ENCODE measurements around the gene KCNAB2. TPM values are rescaled to one million over a fixed set of nuclear protein-coding genes. Genes with fewer than 3 reads are reported as not detected.

Gene KCNAB2
- total RNA-seq, 1 experiment from 2014 or later: 11.0 TPM

DNA sequence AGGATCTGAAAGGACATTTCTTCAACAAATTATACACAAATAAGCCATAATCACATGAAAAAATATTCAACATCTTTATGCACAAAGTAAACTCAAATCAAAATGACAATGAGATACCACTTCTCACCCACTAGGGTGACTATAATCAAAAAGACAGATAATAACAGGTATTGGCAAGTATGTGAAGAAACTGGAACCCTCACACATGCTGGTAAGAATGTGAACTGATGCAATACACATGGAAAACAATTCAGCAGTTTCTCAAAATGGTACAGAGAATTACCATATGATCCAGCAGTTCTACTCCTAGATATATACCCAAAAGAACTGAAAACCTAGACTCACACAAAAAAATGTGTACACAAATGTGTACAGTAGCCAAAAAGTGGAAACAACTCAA, 71.9 kb downstream of the KCNAB2 start:
- DNase-seq: no peak
- H3K4me3 ChIP-seq (ENCODE audit: low read depth, low read length): no peak overlapping the region
- BruUV-seq (replicated peaks): no TSS peak
- no peaks in the 10 kb centered on the region for H3K4me1 ChIP-seq
- H3K9me3 ChIP-seq: no peaks in the 10 kb centered on the region
- H3K36me3 ChIP-seq (ENCODE audit: control insufficient read depth, insufficient read depth, low read length): no peaks in the 10 kb centered on the region
- intact Hi-C loops (cut with micrococcal nuclease; ENCODE audit: unreplicated experiment): no loop called here
- TF ChIP-seq, protein P1, sequence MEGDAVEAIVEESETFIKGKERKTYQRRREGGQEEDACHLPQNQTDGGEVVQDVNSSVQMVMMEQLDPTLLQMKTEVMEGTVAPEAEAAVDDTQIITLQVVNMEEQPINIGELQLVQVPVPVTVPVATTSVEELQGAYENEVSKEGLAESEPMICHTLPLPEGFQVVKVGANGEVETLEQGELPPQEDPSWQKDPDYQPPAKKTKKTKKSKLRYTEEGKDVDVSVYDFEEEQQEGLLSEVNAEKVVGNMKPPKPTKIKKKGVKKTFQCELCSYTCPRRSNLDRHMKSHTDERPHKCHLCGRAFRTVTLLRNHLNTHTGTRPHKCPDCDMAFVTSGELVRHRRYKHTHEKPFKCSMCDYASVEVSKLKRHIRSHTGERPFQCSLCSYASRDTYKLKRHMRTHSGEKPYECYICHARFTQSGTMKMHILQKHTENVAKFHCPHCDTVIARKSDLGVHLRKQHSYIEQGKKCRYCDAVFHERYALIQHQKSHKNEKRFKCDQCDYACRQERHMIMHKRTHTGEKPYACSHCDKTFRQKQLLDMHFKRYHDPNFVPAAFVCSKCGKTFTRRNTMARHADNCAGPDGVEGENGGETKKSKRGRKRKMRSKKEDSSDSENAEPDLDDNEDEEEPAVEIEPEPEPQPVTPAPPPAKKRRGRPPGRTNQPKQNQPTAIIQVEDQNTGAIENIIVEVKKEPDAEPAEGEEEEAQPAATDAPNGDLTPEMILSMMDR (IDR thresholded peaks at IDR 0.05; ENCODE audit: insufficient read depth in 1 of 2, low read depth in 1 of 2, low read length in 1 of 2, severe bottlenecking in 1 of 2, unreplicated experiment in 1 of 2): no peak
- CTCF ChIA-PET: no interaction called here
- Mint-ChIP-seq H3K4me1 (ENCODE audit: low read depth, unreplicated experiment) (no peaks in the 10 kb centered on the region), H3K27ac (ENCODE audit: unreplicated experiment) (no peak overlapping the region), H3K27me3 (ENCODE audit: insufficient read depth, unreplicated experiment) (peaks cover 5% of the 10 kb centered on the region), H3K4me3 (ENCODE audit: unreplicated experiment) (no peak overlapping the region), H3K36me3 (ENCODE audit: insufficient read depth, unreplicated experiment) (no peaks in the 10 kb centered on the region), H3K9me3 (ENCODE audit: unreplicated experiment) (peaks cover 13% of the 10 kb centered on the region)
- no peaks in the 10 kb centered on the region for H3K27me3 ChIP-seq (replicated peaks; ENCODE audit: control insufficient read depth, insufficient read depth, low read length)
- POLR2A ChIA-PET: no interaction called here

DNA sequence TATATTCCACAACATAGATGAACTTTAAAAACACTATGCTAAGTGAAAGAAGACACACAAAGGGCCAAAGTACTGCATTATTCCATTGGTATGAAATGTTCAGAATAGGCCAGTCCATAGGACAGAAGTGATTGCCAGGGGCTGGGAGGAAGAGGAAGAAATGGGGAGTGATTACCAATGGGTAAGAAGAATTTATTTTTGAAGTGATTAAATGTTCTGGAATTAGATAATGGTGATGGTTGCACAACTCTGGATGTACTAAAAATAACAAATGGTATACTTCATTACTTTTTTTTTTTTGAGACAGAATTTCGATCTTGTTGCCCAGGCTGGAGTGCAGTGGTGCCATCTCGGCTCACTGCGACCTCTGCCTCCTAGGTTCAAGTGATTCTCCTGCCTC, 72.7 kb downstream of the KCNAB2 start:
- H3K9me3 ChIP-seq: no peaks in the 10 kb centered on the region
- CTCF ChIA-PET: no interaction called here
- TF ChIP-seq, protein P1 (IDR thresholded peaks at IDR 0.05; ENCODE audit: insufficient read depth in 1 of 2, low read depth in 1 of 2, low read length in 1 of 2, severe bottlenecking in 1 of 2, unreplicated experiment in 1 of 2): no peak
- Mint-ChIP-seq H3K4me1 (ENCODE audit: low read depth, unreplicated experiment) (no peaks in the 10 kb centered on the region), H3K27ac (ENCODE audit: unreplicated experiment) (no peak overlapping the region), H3K4me3 (ENCODE audit: unreplicated experiment) (no peak overlapping the region), H3K36me3 (ENCODE audit: insufficient read depth, unreplicated experiment) (no peaks in the 10 kb centered on the region), H3K27me3 (ENCODE audit: insufficient read depth, unreplicated experiment) (peaks cover 1% of the 10 kb centered on the region), H3K9me3 (ENCODE audit: unreplicated experiment) (peaks cover 13% of the 10 kb centered on the region)
- H3K4me1 ChIP-seq: no peaks in the 10 kb centered on the region
- DNase-seq: no peak
- H3K36me3 ChIP-seq (ENCODE audit: control insufficient read depth, insufficient read depth, low read length): no peaks in the 10 kb centered on the region
- no TSS peak for BruUV-seq (replicated peaks)
- H3K27me3 ChIP-seq (replicated peaks; ENCODE audit: control insufficient read depth, insufficient read depth, low read length): no peaks in the 10 kb centered on the region
- intact Hi-C loops (cut with micrococcal nuclease; ENCODE audit: unreplicated experiment): no loop called here
- H3K4me3 ChIP-seq (ENCODE audit: low read depth, low read length): no peak overlapping the region
- POLR2A ChIA-PET: no interaction called here

DNA sequence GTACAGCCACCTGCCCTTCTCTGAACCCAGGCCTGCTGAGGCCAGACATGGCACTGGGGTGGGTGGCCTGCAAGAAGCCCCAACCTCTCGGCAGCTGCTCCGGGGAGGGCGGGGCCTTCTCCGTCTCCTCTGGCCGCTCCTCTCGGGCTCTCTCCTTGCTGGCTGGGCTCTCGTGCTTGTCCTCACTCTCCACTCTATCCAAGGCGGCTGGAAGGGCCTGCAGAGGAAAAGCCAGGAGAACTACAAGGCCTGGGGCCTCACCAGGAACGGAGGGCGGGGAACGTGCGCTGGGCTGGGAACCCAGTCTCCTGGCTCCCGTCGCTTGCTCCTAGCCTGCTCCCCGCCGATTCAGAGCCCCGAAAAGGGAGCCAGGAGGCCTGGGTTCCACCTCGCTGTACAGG, 75.3 kb downstream of the KCNAB2 start:
- no peaks in the 10 kb centered on the region for H3K27me3 ChIP-seq (replicated peaks; ENCODE audit: control insufficient read depth, insufficient read depth, low read length)
- CTCF ChIA-PET: no interaction called here
- BruUV-seq (replicated peaks): no TSS peak
- H3K4me3 ChIP-seq (ENCODE audit: low read depth, low read length): no peak overlapping the region
- no peaks in the 10 kb centered on the region for H3K9me3 ChIP-seq
- H3K36me3 ChIP-seq (ENCODE audit: control insufficient read depth, insufficient read depth, low read length): no peaks in the 10 kb centered on the region
- Mint-ChIP-seq H3K36me3 (ENCODE audit: insufficient read depth, unreplicated experiment) (no peaks in the 10 kb centered on the region), H3K27me3 (ENCODE audit: insufficient read depth, unreplicated experiment) (no peaks in the 10 kb centered on the region), H3K27ac (ENCODE audit: unreplicated experiment) (no peak overlapping the region), H3K4me3 (ENCODE audit: unreplicated experiment) (no peak overlapping the region), H3K9me3 (ENCODE audit: unreplicated experiment) (peaks cover 13% of the 10 kb centered on the region), H3K4me1 (ENCODE audit: low read depth, unreplicated experiment) (no peaks in the 10 kb centered on the region)
- DNase-seq: no peak
- POLR2A ChIA-PET: no interaction called here
- H3K4me1 ChIP-seq: no peaks in the 10 kb centered on the region
- TF ChIP-seq, protein P1 (IDR thresholded peaks at IDR 0.05; ENCODE audit: insufficient read depth in 1 of 2, low read depth in 1 of 2, low read length in 1 of 2, severe bottlenecking in 1 of 2, unreplicated experiment in 1 of 2): no peak
- intact Hi-C loops (cut with micrococcal nuclease; ENCODE audit: unreplicated experiment): no loop called here
